ENCODE measurements around the gene ERC2. TPM values are rescaled to one million over a fixed set of nuclear protein-coding genes. Genes with fewer than 3 reads are reported as not detected.

The ERC2 gene
- total and polyA plus RNA-seq, 2 of the 8 experiments (the other 6 are each of a cell fraction or from before 2014, with no cell fraction given) = 16.4 to 22.8 TPM

GRCh38 chr3:56123487-56123886 is 344.8 kb downstream of the ERC2 start (continued):
- TF ChIP-seq RBBP5 (IDR thresholded peaks at IDR 0.05; ENCODE audit: borderline replicate concordance, low read depth, low read length) (no peak), MAFK (IDR thresholded peaks at IDR 0.05; ENCODE audit: low read depth, low read length) (no peak), SIX5 (IDR thresholded peaks at IDR 0.05; ENCODE audit: low read depth, low read length) (no peak), SUZ12 (IDR thresholded peaks at IDR 0.05; ENCODE audit: low read length) (no peak), TAF7 (optimal IDR thresholded peaks at IDR 0.05; ENCODE audit: borderline replicate concordance, low read depth, low read length) (no peak), POLR2A (IDR thresholded peaks at IDR 0.05; ENCODE audit: control extremely low read depth in 1 of 2, low read depth in 2 of 2, low read length in 2 of 2) (no peak), RNF2 (IDR thresholded peaks at IDR 0.05; ENCODE audit: borderline replicate concordance, low read depth, low read length, missing control alignments, poor library complexity, severe bottlenecking) (no peak), CBX5 (IDR thresholded peaks at IDR 0.05; ENCODE audit: low read depth, low read length) (no peak), NANOG (IDR thresholded peaks at IDR 0.05; ENCODE audit: insufficient read depth, low read depth, low read length, poor library complexity, severe bottlenecking) (peak; percentile 87), SP4 (IDR thresholded peaks at IDR 0.05; ENCODE audit: low read length) (no peak), FOSL1 (IDR thresholded peaks at IDR 0.05; ENCODE audit: insufficient read depth, low read depth, low read length) (no peak), ATF2 (IDR thresholded peaks at IDR 0.05; ENCODE audit: low read length) (no peak), YY1 (IDR thresholded peaks at IDR 0.05; ENCODE audit: low read depth, low read length) (peak; percentile 94), TEAD4 (IDR thresholded peaks at IDR 0.05; ENCODE audit: low read depth, low read length) (peak; percentile 92), TCF12 (IDR thresholded peaks at IDR 0.05; ENCODE audit: low read depth, low read length) (0 out of 2 replicates have a peak, but pooled peaks have one; percentile 66), TBP (IDR thresholded peaks at IDR 0.05; ENCODE audit: low read depth, low read length) (no peak), CTBP2 (IDR thresholded peaks at IDR 0.05; ENCODE audit: borderline replicate concordance, insufficient read depth, insufficient read length, low read length) (no peak), EP300 (IDR thresholded peaks at IDR 0.05; ENCODE audit: borderline replicate concordance in 1 of 2, low read depth in 2 of 2, low read length in 2 of 2) (peak in 1 of 2 experiments; percentile 10; a peak in 1 of 3 replicates), SIRT6 (IDR thresholded peaks at IDR 0.05; ENCODE audit: low read length) (no peak), RFX5 (IDR thresholded peaks at IDR 0.05; ENCODE audit: borderline replicate concordance, low read depth, low read length) (no peak), TAF1 (IDR thresholded peaks at IDR 0.05; ENCODE audit: low read depth, low read length) (no peak), EGR1 (IDR thresholded peaks at IDR 0.05; ENCODE audit: borderline replicate concordance, low read depth, low read length) (0 out of 2 replicates have a peak, but pooled peaks have one; percentile 17), CEBPB (IDR thresholded peaks at IDR 0.05; ENCODE audit: low read depth, low read length) (no peak)
- TF ChIP-seq, protein P1, sequence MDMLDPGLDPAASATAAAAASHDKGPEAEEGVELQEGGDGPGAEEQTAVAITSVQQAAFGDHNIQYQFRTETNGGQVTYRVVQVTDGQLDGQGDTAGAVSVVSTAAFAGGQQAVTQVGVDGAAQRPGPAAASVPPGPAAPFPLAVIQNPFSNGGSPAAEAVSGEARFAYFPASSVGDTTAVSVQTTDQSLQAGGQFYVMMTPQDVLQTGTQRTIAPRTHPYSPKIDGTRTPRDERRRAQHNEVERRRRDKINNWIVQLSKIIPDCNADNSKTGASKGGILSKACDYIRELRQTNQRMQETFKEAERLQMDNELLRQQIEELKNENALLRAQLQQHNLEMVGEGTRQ (IDR thresholded peaks at IDR 0.05; ENCODE audit: low read length) = no peak

Measured in H1 (cell line).